H1 (cell line): Measurements from ENCODE around the gene WDR5. TPM values are rescaled to one million over a fixed set of nuclear protein-coding genes. Genes with fewer than 3 reads are reported as not detected.

Experiments used
- CTCF ChIA-PET: fragments of 300-600 bp; sonication (Branson Sonifier 250); formaldehyde crosslinking; loops from one replicate; lab custom pipeline; 2021; ENCODE audit not compliant: partially characterized antibody; lab: Charles Lee
- POLR2A ChIA-PET: fragments of 300-600 bp; sonication (Branson Sonifier 250); formaldehyde crosslinking; loops from one replicate; lab custom pipeline; 2021; ENCODE audit warnings: inconsistent platforms; ENCODE audit not compliant: partially characterized antibody; lab: Charles Lee
- DNase-seq, 2 experiments: peaks; one replicate each; pipeline versions ENCODE4 v3.0.0 to v3.0.0-alpha.2; 2010 to 2022; ENCODE audit warnings: low spot score in 2 of 2, low read depth in 1 of 2, mixed read lengths in 1 of 2
- FAIRE-seq: peaks from 2 replicates; lab custom pipeline; 2011; peaks lifted over from hg19 to GRCh38; lab: Jason Lieb, UNC
- H2AFZ ChIP-seq: 2 replicates; pipeline ENCODE4 v1.8.1; 2012; ENCODE audit warnings: low read length, inconsistent platforms
- H2AK5ac ChIP-seq: 2 replicates; pipeline ENCODE4 v1.6.1; 2013; ENCODE audit warnings: low read depth, low read length
- H2BK120ac ChIP-seq: replicated peaks from 2 replicates; pipeline ENCODE3; 2013; ENCODE audit warnings: low read depth, low read length, inconsistent platforms
- H2BK12ac ChIP-seq: 2 replicates; pipeline ENCODE4 v1.6.1; 2013; ENCODE audit warnings: low read depth, low read length
- H2BK15ac ChIP-seq: 2 replicates; pipeline ENCODE4 v1.6.1; 2013; ENCODE audit warnings: low read length
- H2BK20ac ChIP-seq: 2 replicates; pipeline ENCODE4 v1.6.1; 2013; ENCODE audit warnings: low read length
- H2BK5ac ChIP-seq: 2 replicates; pipeline ENCODE4 v1.6.1; 2013; ENCODE audit warnings: low read depth, low read length
- H3K14ac ChIP-seq: 2 replicates; pipeline ENCODE4 v1.6.1; 2013; ENCODE audit warnings: inconsistent platforms; ENCODE audit not compliant: insufficient read length
- H3K18ac ChIP-seq: 2 replicates; pipeline ENCODE4 v1.6.1; 2013; ENCODE audit warnings: low read length; ENCODE audit errors: extremely low read depth
- H3K23ac ChIP-seq: 2 replicates; pipeline ENCODE4 v1.6.1; 2013; ENCODE audit warnings: inconsistent platforms; ENCODE audit not compliant: insufficient read length
- H3K23me2 ChIP-seq: 2 replicates; pipeline ENCODE4 v1.6.1; 2013; ENCODE audit warnings: low read depth, low read length
- H3K27ac ChIP-seq: 2 replicates; pipeline ENCODE4 v1.6.1; 2011; ENCODE audit warnings: low read depth, low read length, inconsistent platforms
- H3K27me3 ChIP-seq, 4 experiments: replicated peaks in 1 of 4; 1 replicate in 1 of 4; 2 replicates in 3 of 4; pipeline versions ENCODE4 v1.6.1 to v1.8.1; 2011 to 2013; ENCODE audit warnings: low read length in 3 of 4, mild to moderate bottlenecking in 3 of 4, inconsistent platforms in 2 of 4, mixed read lengths in 2 of 4, moderate library complexity in 1 of 4; ENCODE audit not compliant: control insufficient read depth in 3 of 4, insufficient read depth in 3 of 4; ENCODE audit errors: extremely low read depth in 1 of 4
- H3K36me3 ChIP-seq, 4 experiments: 2 replicates each; pipeline versions ENCODE4 v1.6.1 to v1.8.1; 2011 to 2013; ENCODE audit warnings: mild to moderate bottlenecking in 4 of 4, low read length in 3 of 4, moderate library complexity in 2 of 4, control low read depth in 1 of 4, inconsistent platforms in 1 of 4; ENCODE audit not compliant: insufficient read depth in 4 of 4, control insufficient read depth in 2 of 4
- H3K4ac ChIP-seq: replicated peaks from 2 replicates; pipeline ENCODE3; 2013; ENCODE audit warnings: low read length, low read depth, mixed read lengths, inconsistent platforms; ENCODE audit not compliant: insufficient read length
- H3K4me1 ChIP-seq, 4 experiments: replicated peaks in 1 of 4; 1 replicate in 1 of 4; 2 replicates in 3 of 4; pipeline versions ENCODE4 v1.6.1 to v1.8.1; 2011 to 2013; ENCODE audit warnings: low read length in 3 of 4, inconsistent platforms in 2 of 4, mixed read lengths in 1 of 4; ENCODE audit not compliant: insufficient read depth in 4 of 4, control insufficient read depth in 3 of 4
- H3K4me2 ChIP-seq, 2 experiments: 2 replicates each; pipeline versions ENCODE4 v1.6.1 to v1.8.1; 2011 to 2013; ENCODE audit warnings: low read depth in 2 of 2, low read length in 2 of 2, control low read depth in 1 of 2, inconsistent platforms in 1 of 2, mild to moderate bottlenecking in 1 of 2; ENCODE audit not compliant: insufficient read depth in 1 of 2
- H3K4me3 ChIP-seq, 4 experiments: fragments of 200-600, 300-600 bp in 1 of 4; sonication (generic), shearing (Covaris generic), sonication (Bioruptor Twin) in 1 of 4; 2 replicates each; pipeline versions ENCODE4 v1.5.1 to v1.8.1; 2011 to 2016; ENCODE audit warnings: low read length in 4 of 4, low read depth in 3 of 4, control low read depth in 2 of 4, inconsistent platforms in 2 of 4, mild to moderate bottlenecking in 2 of 4, mixed read lengths in 1 of 4, moderate library complexity in 1 of 4; ENCODE audit not compliant: insufficient read depth in 2 of 4; ENCODE audit errors: extremely low read depth in 1 of 4
- H3K56ac ChIP-seq: replicated peaks from 2 replicates; pipeline ENCODE3; 2013; ENCODE audit warnings: low read depth, mild to moderate bottlenecking, mixed read lengths, low read length, inconsistent platforms; ENCODE audit not compliant: insufficient read length
- H3K79me1 ChIP-seq: 2 replicates; pipeline ENCODE4 v1.6.1; 2013; ENCODE audit warnings: low read depth, low read length, control low read depth
- H3K79me2 ChIP-seq, 2 experiments: 2 replicates each; pipeline versions ENCODE4 v1.6.1 to v1.8.1; 2012 to 2013; ENCODE audit warnings: low read length in 2 of 2, mild to moderate bottlenecking in 2 of 2, inconsistent platforms in 1 of 2; ENCODE audit not compliant: insufficient read depth in 2 of 2, control insufficient read depth in 1 of 2
- H3K9ac ChIP-seq, 4 experiments: replicated peaks in 1 of 4; 1 replicate in 1 of 4; 2 replicates in 3 of 4; pipeline versions ENCODE4 v1.6.1 to v1.8.1; 2011 to 2013; ENCODE audit warnings: low read depth in 3 of 4, low read length in 3 of 4, control low read depth in 2 of 4, mild to moderate bottlenecking in 2 of 4, moderate library complexity in 2 of 4, inconsistent platforms in 1 of 4; ENCODE audit errors: extremely low read depth in 1 of 4
- H3K9me3 ChIP-seq, 2 experiments: 2 replicates each; pipeline versions ENCODE4 v1.6.1 to v1.8.1; 2012 to 2013; ENCODE audit warnings: mild to moderate bottlenecking in 2 of 2, moderate library complexity in 2 of 2, control low read depth in 1 of 2, inconsistent platforms in 1 of 2, low read depth in 1 of 2, low read length in 1 of 2, mixed read lengths in 1 of 2; ENCODE audit not compliant: insufficient read depth in 2 of 2
- H4K20me1 ChIP-seq, 2 experiments: replicated peaks in 1 of 2; 2 replicates each; pipeline versions ENCODE3 to v1.8.1; 2011 to 2013; ENCODE audit warnings: inconsistent platforms in 2 of 2, low read length in 2 of 2, mild to moderate bottlenecking in 1 of 2; ENCODE audit not compliant: insufficient read depth in 2 of 2, control insufficient read depth in 1 of 2
- H4K5ac ChIP-seq: 2 replicates; pipeline ENCODE4 v1.6.1; 2013; ENCODE audit warnings: low read length, low read depth, mixed read lengths, inconsistent platforms; ENCODE audit not compliant: insufficient read length
- H4K8ac ChIP-seq: 2 replicates; pipeline ENCODE4 v1.8.0; 2013; ENCODE audit warnings: mild to moderate bottlenecking, moderate library complexity, low read length, inconsistent platforms; ENCODE audit not compliant: insufficient read depth; ENCODE audit errors: extremely low read depth
- H4K91ac ChIP-seq: replicated peaks from 2 replicates; pipeline ENCODE3; 2013; ENCODE audit warnings: low read length, mixed read lengths, inconsistent platforms; ENCODE audit not compliant: insufficient read length
- CBX8 ChIP-seq: fragments of 300-800, 300-1000 bp; sonication (generic); IDR thresholded peaks from 2 replicates; pipeline ENCODE4 v1.7.1; 2016; ENCODE audit warnings: low read depth, low read length, borderline replicate concordance
- WGBS, 2 experiments: shearing (Covaris generic) in 1 of 2; methylation state at CpG; one replicate each; pipeline versions ENCODE4 v1.1.6 to v1.1.7; 2013 to 2015; ENCODE audit warnings: low lambda C conversion rate in 2 of 2, mixed read lengths in 2 of 2, inconsistent platforms in 1 of 2, low coverage in 1 of 2, missing lambda C conversion rate in 1 of 2; ENCODE audit not compliant: insufficient replicate concordance in 2 of 2, insufficient coverage in 1 of 2, insufficient read length in 1 of 2; ENCODE audit errors: extremely low coverage in 1 of 2, missing lambda C conversion rate in 1 of 2; 5-methylcytosine and 5-hydroxymethylcytosine counted together
- polyA plus RNA-seq, 7 experiments: library from polyadenylated mRNA; depleted of rRNA in 3 of 7; stranded (reverse) in 5 of 7; unstranded in 2 of 7; fragments of >200 nt in 5 of 7; fragments of 200-250 nt in 2 of 7; gene quantifications; 1 replicate in 5 of 7; 2 replicates in 1 of 7; 4 replicates in 1 of 7; pipeline versions ENCODE4 v1.2.1 to v1.2.3, GENCODE V29; 2011 to 2013; ENCODE audit warnings: missing spikeins in 2 of 7, mixed read lengths in 2 of 7
- total RNA-seq: library from RNA; stranded (reverse); fragmentation: NEBNext Ultra II Directional; extraction: Animal tissue kit (Norgen Biotek cat#: 25700); gene quantifications from 2 replicates; pipeline ENCODE4 v1.2.1, GENCODE V29; 2021

WDR5 gene
- total and polyA plus RNA-seq, 2 of the 8 experiments (the other 6 are each of a cell fraction or from before 2014, with no cell fraction given), result 38.4 to 68.1 TPM

DNA sequence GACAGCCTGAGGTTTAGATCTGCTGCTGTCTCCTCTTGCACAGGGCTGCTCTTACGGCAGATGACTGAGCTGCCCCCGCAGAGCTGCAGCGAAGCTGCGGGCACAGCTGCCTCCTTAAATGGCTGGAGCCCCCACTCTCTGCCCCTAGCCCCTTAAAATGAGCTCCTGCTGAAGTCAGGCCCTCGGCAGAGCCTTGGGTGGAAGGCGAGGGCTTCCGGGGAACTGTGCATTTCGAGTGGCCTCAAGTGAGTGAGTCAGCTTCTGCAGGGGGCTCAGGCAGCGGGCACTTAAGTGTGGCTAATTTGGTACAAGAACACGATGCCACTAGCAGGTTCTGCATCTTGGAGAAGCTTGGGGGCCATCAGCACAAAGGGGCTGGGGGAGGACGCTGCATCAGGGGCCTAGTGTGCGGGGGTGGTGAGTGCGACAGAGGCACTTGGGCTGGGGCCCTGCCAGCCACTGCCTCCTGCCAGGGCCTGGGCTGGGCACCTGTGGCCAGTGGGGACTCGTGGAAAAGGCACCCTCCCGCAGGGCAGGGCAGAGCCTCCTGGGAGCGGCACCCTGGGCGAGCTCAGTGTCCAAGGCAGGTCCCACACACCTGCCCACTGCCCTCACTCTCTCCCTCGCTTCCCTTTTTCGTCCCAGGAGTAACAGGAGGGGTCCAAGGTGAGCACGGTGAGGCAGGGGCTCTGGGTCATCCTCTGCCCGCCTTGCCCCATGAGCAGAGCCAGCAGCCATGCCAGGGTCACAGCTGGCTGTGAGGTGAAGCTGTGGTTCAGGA is 57.3 kb downstream of the WDR5 start:
- Histone ChIP-seq H3K56ac (no peak overlapping the region), H3K4me2 (no peak overlapping the region), H4K91ac (no peak overlapping the region), H4K8ac (peak overlapping the region; percentile 57), H3K23me2 (peaks cover 3% of the 10 kb centered on the region; the same call in 1 of the 2 replicates), H3K27me3 (peaks cover 0 to 5% (median 2%) of the 10 kb centered on the region in 4 experiments; a peak in 4 of 7 replicates), H3K4me3 (no peak overlapping the region), H3K4ac (no peak overlapping the region), H3K9ac (no peak overlapping the region), H3K14ac (no peak overlapping the region), H2BK5ac (no peak overlapping the region), H2BK15ac (no peak overlapping the region), H3K79me1 (no peaks in the 10 kb centered on the region), H2BK120ac (no peak overlapping the region), H3K9me3 (no peaks in the 10 kb centered on the region), H2AFZ (no peak overlapping the region), H3K27ac (no peak overlapping the region), H4K5ac (no peak overlapping the region), H2AK5ac (no peak overlapping the region), H3K18ac (no peak overlapping the region), H2BK12ac (no peak overlapping the region), H3K36me3 (no peaks in the 10 kb centered on the region), H3K23ac (no peak overlapping the region), H4K20me1 (no peaks in the 10 kb centered on the region), H3K79me2 (no peaks in the 10 kb centered on the region), H3K4me1 (peaks cover 0 to 17% (median 4%) of the 10 kb centered on the region in 4 experiments; a peak in 4 of 7 replicates), H2BK20ac (no peak overlapping the region)
- WGBS, 2 experiments, result 90% methylated on average over 17 of the region's 21 CpGs; no CpG with 5 or more reads in 1 of the 2 experiments
- FAIRE-seq, result no peak
- CTCF ChIA-PET, result interaction anchor here (1.8 to 1.9 kb wide), 2 partner anchors 18 to 250 kb away, joined by 4 read pairs; no protein-coding TSS in a partner anchor
- no peak for DNase-seq
- POLR2A ChIA-PET, result interaction anchor here (1.0 kb wide), 1 partner anchor 76 kb away, joined by 3 read pairs; no protein-coding TSS in a partner anchor
- no peak for TF ChIP-seq CBX8
